ENCODE results near the gene PCYT1A. TPM values are rescaled to one million over a fixed set of nuclear protein-coding genes. Genes with fewer than 3 reads are reported as not detected.

PCYT1A gene
- total RNA-seq, 1 experiment from 2014 or later, result 64.5 TPM

- CTCF ChIA-PET, result interaction anchor here (0.7 to 1.3 kb wide), 2 partner anchors 11 to 143 kb away, joined by 3 to 4 read pairs; no protein-coding TSS in a partner anchor
- no peak for DNase-seq (ENCODE audit: unreplicated experiment)
- Mint-ChIP-seq H3K4me3 (ENCODE audit: unreplicated experiment) (no peak overlapping the region), H3K4me1 (ENCODE audit: insufficient read depth, unreplicated experiment) (peaks cover 7% of the 10 kb centered on the region), H3K9me3 (ENCODE audit: unreplicated experiment) (no peaks in the 10 kb centered on the region), H3K36me3 (ENCODE audit: insufficient read depth, unreplicated experiment) (no peaks in the 10 kb centered on the region), H3K27me3 (ENCODE audit: insufficient read depth, unreplicated experiment) (peaks cover 11% of the 10 kb centered on the region), H3K27ac (ENCODE audit: low read depth, unreplicated experiment) (no peak overlapping the region)
- intact Hi-C loops (cut with micrococcal nuclease), result no loop called here
- POLR2A ChIA-PET, result no interaction called here
- no peak for TF ChIP-seq CTCF (IDR thresholded peaks at IDR 0.05; ENCODE audit: unreplicated experiment)
- BruUV-seq (replicated peaks), result no TSS peak
Observed at GRCh38 chr3:196216681-196217211, 70.8 kb downstream of the PCYT1A start.

GRCh38 chr3:196216089-196216564 lies 71.4 kb downstream of the PCYT1A start, which contains the start of gene SLC51A:
Gene SLC51A (plus strand): TSS chr3:196216534. CDS start chr3:196216713, 179 bp downstream.
- peak; percentile 41 for DNase-seq (ENCODE audit: unreplicated experiment)
- H3K27me3 Mint-ChIP-seq (ENCODE audit: insufficient read depth, unreplicated experiment), result peaks cover 11% of the 10 kb centered on the region
- H3K4me3 Mint-ChIP-seq (ENCODE audit: unreplicated experiment), result no peak within 1 kb of the TSS
- no TSS peak for BruUV-seq (replicated peaks)
- no peaks in the 10 kb centered on the region for H3K9me3 Mint-ChIP-seq (ENCODE audit: unreplicated experiment)
- CTCF ChIA-PET, result interaction anchor here (1.3 kb wide), 1 partner anchor 143 kb away, joined by 3 read pairs; no protein-coding TSS in a partner anchor
- POLR2A ChIA-PET, result interaction anchor here (0.7 kb wide), 1 partner anchor 33 kb away, joined by 5 read pairs; no protein-coding TSS in a partner anchor
- H3K27ac Mint-ChIP-seq (ENCODE audit: low read depth, unreplicated experiment), result no peak within 1 kb of the TSS
- TF ChIP-seq CTCF (IDR thresholded peaks at IDR 0.05; ENCODE audit: unreplicated experiment), result no peak
- no peaks in the 10 kb centered on the region for H3K36me3 Mint-ChIP-seq (ENCODE audit: insufficient read depth, unreplicated experiment)
- H3K4me1 Mint-ChIP-seq (ENCODE audit: insufficient read depth, unreplicated experiment), result peaks cover 7% of the 10 kb centered on the region
- intact Hi-C loops (cut with micrococcal nuclease), result no loop called here

DNA sequence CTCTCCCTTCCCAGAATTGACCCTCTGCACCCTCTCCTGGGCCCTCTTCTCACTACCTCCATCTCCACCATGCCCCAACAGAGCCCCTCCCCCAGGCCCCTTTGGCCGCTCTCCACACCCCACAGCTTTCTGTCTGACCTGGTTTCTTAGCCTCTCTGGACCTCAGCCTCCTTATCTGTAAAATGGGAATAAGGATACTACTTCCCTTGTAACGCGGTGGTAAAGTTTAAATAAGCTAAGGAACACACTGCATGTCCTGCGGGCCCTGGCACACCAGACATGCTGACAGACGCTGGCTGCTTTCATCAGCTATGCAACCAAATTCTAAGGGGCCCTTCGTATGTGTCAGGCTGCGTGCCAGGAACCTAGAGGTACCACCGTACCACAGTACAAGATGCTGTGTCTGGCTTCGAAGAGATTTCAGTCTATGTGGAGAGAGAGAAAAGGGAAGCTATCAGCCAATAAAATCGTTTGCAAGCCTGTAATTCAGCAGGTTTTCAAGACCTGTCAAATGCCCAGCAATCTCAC lies 72.0 kb downstream of the PCYT1A start:
- ChIA-PET CTCF (interaction anchor here (1.3 kb wide), 1 partner anchor 142 kb away, joined by 3 read pairs; no protein-coding TSS in a partner anchor), POLR2A (interaction anchor here (0.7 kb wide), 1 partner anchor 33 kb away, joined by 5 read pairs; no protein-coding TSS in a partner anchor)
- no TSS peak for BruUV-seq (replicated peaks)
- Mint-ChIP-seq H3K9me3 (ENCODE audit: unreplicated experiment) (no peaks in the 10 kb centered on the region), H3K4me1 (ENCODE audit: insufficient read depth, unreplicated experiment) (peaks cover 7% of the 10 kb centered on the region), H3K36me3 (ENCODE audit: insufficient read depth, unreplicated experiment) (no peaks in the 10 kb centered on the region), H3K27me3 (ENCODE audit: insufficient read depth, unreplicated experiment) (peaks cover 14% of the 10 kb centered on the region), H3K4me3 (ENCODE audit: unreplicated experiment) (no peak overlapping the region), H3K27ac (ENCODE audit: low read depth, unreplicated experiment) (no peak overlapping the region)
- intact Hi-C loops (cut with micrococcal nuclease), result no loop called here
- no peak for TF ChIP-seq CTCF (IDR thresholded peaks at IDR 0.05; ENCODE audit: unreplicated experiment)
- DNase-seq (ENCODE audit: unreplicated experiment), result no peak

DNA sequence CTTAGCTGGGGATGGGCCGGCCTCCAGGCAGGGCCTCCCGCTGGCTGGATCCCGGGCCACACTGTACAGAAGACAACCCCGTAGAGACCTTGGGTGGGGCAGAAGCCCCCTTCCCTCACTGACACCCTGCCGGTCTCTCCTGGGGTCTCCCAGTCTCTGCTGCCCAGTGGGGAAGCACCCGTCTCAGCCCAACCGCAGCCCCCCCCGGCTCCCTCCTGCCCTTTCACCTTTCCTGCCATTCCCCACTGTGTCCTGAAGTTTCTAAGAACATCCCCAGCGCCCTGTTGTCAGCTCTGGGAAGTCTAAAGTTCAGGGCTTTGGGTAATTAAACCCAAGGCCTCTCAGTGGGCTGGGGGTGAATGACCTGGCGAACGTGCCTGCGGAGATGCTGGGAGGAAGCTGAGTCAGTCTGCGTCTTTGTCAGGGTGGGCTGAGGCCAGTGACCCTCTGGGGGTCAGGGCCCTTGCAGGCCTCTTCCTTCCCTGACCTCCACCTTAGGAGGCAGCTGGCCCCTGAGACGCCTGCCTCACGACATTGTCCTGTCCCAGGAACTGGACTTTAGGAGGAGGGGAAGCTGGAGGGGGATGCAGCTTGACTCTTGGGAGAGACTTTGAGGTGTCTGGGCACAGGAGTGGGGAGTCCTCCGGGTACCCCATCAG lies 72.6 kb downstream of the PCYT1A start:
- Mint-ChIP-seq H3K27ac (ENCODE audit: low read depth, unreplicated experiment) (no peak overlapping the region), H3K4me1 (ENCODE audit: insufficient read depth, unreplicated experiment) (peaks cover 7% of the 10 kb centered on the region), H3K9me3 (ENCODE audit: unreplicated experiment) (no peaks in the 10 kb centered on the region), H3K27me3 (ENCODE audit: insufficient read depth, unreplicated experiment) (peaks cover 20% of the 10 kb centered on the region), H3K4me3 (ENCODE audit: unreplicated experiment) (no peak overlapping the region), H3K36me3 (ENCODE audit: insufficient read depth, unreplicated experiment) (no peaks in the 10 kb centered on the region)
- ChIA-PET CTCF (no interaction called here), POLR2A (no interaction called here)
- intact Hi-C loops (cut with micrococcal nuclease), result no loop called here
- DNase-seq (ENCODE audit: unreplicated experiment), result no peak
- no TSS peak for BruUV-seq (replicated peaks)
- TF ChIP-seq CTCF (IDR thresholded peaks at IDR 0.05; ENCODE audit: unreplicated experiment), result no peak

All from MCF 10A (cell line).